Left ventricle myocardium superior (tissue), 1 donor: ENCODE data around the gene RPL36AL. TPM values are rescaled to one million over a fixed set of nuclear protein-coding genes. Genes with fewer than 3 reads are reported as not detected.
"Not testable (repeated sequence)": the region's sequence is repeated elsewhere in the genome, so short reads cannot be mapped to it uniquely, and the experiment has no call there.

ENCODE experiments used
- ATAC-seq: fragments of 200-7000 bp; cut with Tn5 transposase; one replicate; pipeline ENCODE4 v1.9.1; 2020; ENCODE audit warnings: mild to moderate bottlenecking, moderate library complexity
- DNase-seq: peaks from one replicate; pipeline ENCODE4 v3.0.0-alpha.2; 2020
- intact Hi-C: fragments of 100-400 bp; cut with micrococcal nuclease; formaldehyde crosslinking; loops from one replicate; pipeline ENCODE4 v1.11.0; 2022
- long read RNA-seq: library from polyadenylated mRNA; unstranded; transcript quantifications from one replicate; pipeline ENCODE4 v2.0.0, GENCODE V29; 2021
- total RNA-seq: library from RNA; stranded (reverse); fragmentation: NEBNext Ultra II Directional; extraction: Animal tissue kit (Norgen Biotek cat#: 25700); gene quantifications from one replicate; pipeline ENCODE4 v1.2.1, GENCODE V29; 2021
- donor health status: DM: no; HTN: yes; CAD: no; lungs with severe emphysema.

The RPL36AL gene
- total RNA-seq, result 149 TPM
- long read RNA-seq, transcript RPL36AL-201 (2 exons, 746 nt), result major isoform, 100 of 160 reads
- long read RNA-seq, partial matches to known transcripts, result 59 of 160 reads
- long read RNA-seq, other reads (novel, unspliced or antisense), result 1 of 160 reads

DNA sequence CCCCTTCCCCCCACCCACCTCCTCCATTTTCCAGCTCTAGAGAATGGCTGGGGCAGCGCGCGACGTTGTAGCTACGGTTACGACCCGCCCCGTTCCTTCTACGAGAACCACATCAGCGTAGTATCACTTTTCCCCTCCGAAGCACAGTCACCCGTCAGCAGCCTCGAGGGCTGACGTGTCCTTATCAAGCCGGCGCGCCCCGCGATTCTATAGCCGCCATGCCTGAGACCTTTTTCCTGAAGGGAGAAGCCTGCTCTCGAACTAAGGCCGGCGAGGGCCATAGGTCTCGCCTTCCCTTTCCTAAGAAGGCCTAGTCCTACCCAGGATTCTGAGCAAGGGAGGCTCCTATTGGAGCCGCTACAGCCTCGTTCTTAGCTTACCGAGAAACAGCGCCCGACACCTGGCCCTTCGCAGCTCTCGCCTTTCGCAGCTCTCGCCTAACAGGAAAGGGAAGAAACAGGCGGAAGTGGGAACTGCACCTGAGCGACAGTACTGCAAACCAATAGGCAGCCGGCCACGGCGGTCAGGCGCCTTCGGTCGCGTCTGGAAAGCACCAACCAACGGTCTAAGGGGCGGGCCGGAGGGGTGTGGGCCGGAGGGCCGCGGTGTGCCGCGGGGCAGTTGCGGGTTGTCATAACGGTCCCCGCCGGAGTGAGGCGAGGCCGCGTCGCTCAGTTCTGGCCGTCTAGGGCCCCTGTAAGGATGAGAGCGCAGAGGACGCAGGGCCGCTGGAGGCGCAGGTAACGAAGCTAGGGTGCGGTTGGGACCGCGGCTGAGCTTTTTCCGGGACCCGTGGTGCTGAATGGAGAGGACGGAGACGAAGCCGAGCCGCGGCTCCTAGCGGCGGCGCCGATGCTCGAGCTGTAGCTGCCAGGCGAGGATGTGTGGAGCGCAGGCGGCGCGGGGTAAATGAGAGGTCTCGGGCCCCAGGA, at the start of gene RPL36AL, which contains the start of gene MGAT2:
Gene RPL36AL (minus strand): TSS at position 445 of the 932 bp plus-strand sequence. CDS start 1,522 bp downstream, outside the sequence.
Gene MGAT2 (plus strand): TSS at position 618 of the 932 bp plus-strand sequence. CDS start 470 bp downstream, outside the sequence.
- intact Hi-C loops, result no loop called here
- ATAC-seq, result peak; percentile 99
- peak; percentile 97 for DNase-seq

DNA sequence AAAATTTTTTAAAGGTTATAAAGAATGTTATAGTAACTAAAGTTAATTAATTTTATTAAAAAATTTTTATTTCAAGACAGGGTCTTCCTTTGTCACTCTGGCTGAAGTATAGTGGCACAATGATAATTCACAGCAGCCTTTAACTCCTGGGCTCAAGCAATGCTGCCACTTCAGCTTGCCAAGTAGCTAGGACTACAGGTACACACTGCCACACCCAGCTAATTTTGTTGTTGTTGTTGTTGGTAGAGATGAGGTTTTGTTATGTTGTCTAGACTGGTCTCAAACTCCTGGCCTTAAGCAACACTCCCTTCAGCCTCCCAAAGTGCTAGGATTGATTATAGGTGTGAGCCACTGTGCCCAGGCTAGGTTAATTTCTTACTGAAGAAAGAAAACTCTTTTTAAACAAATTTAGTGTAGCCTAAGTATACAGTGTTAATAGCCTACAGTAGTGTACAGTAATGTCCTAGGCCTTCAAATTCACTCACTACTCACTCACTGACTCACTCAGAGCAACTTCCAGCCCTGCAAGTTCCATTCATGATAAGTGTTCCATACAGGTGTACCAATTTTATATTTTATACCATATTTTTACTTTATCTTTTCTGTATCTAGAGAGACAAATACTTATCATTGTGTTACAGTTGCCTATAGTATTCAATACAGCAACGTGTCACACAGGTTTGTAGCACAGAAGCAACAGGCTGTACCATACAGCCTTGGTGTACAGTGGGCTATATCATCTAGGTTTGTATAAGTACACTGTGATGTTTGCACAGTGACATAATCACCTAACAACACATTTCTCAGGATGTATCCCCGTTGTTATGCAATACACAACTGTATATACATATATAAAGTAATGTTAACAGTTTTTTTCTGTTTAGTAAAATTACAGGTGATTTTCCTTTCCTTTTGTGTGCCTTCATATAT, 39.4 kb upstream of the RPL36AL start:
- intact Hi-C loops, result no loop called here
- ATAC-seq (no peak), DNase-seq (no peak)

DNA sequence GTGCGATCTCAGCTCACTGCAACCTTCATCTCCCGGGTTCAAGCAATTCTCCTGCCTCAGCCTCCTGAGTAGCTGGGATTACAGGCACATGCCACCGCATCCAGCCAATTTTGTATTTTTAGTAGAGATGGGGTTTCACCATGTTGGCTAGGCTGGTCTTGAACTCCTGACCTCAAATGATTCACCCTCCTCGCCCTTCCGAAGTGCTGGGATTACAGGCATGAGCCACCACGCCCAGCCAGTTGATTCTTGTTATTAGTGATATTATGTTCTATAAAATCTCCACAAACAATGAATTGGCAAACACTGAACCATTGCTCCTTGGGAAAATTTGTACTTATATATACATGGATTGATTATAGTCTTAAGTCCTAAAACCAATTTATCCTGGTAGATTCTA, 37.1 kb upstream of the RPL36AL start:
- intact Hi-C loops, ATAC-seq, DNase-seq: not testable (repeated sequence)

DNA sequence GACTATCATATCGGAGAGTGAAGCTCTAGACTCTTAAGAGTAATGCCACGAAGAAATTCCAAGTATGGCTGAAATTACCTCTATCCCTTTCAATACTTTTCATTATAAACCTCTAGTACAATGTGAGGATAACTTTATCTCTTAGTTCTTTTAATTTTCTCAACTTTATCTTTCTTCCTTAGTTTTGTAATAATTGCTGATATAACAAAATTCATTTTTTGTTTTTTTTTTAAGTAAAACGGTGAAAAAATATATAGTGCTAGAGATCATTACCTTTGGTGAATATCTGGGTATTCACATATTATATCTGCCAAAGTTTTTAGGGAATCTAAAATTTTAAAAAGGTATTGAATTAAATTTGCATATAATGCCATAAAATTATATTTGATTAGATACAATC, 34.1 kb upstream of the RPL36AL start:
- no peak for ATAC-seq
- DNase-seq, result no peak
- intact Hi-C loops, result no loop called here

DNA sequence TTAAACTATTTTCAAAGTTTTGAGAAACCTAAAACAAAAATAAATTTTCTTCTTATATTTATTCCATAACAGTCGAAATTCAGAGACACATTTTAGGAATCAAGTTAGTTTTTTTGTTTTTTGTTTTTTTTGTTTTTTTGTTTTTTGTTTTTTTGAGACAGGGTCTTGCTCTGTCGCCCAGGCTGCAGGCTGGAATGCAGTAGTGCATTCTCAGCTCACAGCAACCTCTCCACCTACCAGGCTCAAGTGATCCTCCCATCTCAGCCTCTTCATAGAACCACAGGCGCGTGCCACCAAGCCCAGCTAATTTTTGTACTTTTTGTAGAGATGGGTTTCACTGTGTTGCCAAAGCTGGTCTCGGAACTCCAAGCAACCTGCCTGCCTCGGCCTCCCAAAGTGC, 33.1 kb upstream of the RPL36AL start:
- ATAC-seq, result no peak
- intact Hi-C loops, result no loop called here
- DNase-seq, result no peak

DNA sequence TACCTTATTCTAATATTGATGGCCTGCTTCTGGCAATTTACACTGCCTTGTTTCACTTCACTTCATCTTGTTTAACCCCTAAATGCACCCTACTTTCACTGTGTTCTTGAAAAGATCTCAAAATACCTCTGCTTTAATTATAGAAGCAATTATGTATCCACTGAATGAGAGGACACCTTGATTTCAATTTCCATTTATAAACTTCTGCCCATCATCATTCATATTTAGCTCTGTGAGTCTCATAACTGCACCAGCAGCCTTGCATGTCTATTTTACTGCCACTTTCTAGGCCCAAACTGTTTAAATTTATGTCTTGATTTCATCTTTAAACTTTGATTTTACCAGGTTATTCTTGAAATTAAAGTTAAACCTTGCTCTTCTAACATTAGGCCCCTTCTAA, 21.7 kb upstream of the RPL36AL start:
- DNase-seq (no peak), ATAC-seq (peak; percentile 72)
- intact Hi-C loops, result no loop called here

DNA sequence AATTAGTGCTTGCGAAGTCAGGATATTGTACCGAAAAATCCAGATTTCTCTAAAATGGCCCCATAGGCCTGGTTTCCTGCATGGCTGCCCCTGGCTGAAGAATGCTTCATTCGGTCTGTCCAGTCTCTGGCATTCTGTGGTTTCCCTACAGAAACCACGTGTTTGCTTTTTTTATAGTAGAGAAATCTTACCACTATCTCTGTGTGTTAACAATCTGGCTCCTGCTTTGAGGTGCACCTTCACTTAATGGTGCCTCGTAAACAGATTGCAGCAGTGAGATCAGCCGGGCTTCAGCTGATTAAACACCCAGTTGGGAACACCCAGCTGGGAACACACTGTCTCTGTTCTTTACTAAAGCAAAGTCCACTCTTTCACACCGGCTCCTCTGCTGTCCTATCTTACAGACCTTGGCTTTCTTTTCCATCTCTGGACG, 21.3 kb upstream of the RPL36AL start:
- intact Hi-C loops, result no loop called here
- ATAC-seq (peak; percentile 90), DNase-seq (no peak)

DNA sequence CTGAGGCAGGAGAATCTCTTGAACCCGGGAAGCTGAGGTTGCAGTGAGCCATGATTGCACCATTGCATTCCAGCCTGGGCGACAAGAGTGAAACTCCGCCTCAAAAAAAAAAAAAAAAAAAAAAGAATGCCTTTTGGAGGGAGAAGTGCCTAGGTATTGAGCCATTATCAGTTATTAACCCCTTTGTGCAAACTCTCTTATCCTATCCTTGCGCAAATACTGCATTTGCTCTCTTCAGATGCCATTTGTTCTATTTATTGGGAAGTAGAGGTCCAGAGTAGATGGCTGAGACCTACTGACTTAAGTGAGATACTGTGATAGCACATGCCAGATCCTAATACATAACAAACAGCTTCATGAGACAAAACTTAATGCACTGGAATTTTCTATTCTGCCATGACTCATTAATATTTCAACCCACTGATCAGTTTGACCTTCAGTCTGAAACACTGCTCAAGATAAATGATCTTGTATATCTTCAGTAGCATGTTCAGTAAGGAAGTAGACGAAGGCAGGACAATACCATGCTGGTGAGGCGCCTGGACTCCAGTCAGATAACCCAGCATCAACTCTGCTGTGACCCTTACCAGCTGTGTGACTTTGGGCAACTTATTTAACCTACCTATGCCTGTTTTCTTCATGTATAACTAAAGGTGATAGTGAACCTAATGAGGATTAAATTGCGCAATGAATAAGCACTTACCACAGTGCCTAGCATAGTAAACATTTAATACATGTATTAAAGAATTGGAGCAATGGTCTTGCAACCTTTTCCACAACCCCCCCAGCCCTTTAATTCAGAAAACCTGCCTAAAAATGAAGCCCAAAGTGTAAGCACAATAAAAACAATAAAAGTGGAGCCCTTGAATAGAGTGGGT, 20.4 kb upstream of the RPL36AL start:
- DNase-seq (no peak), ATAC-seq (no peak)
- intact Hi-C loops, result no loop called here

DNA sequence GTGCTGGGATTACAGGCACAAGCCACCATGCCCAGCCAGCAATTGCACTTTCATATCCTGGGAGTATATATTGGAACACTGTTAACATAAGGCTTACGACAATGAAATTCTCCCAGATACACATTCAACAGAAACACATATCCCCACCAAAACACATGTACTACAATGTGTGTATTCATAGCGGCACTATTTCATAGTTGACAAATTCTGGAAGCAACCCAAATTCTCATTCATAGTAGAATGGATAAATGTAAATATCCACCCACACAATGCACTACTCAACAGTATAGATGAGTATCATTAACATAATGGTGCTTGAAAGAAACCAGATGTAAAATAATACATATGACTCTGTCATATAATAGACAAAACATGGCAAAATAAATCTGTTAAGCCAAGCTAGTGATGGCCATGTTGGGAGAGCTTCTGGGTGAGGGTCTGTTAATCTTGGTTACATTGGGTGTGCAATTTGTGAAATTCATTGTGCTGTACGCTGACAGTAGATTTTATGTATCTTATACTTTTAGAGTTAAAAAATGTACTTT, 17.2 kb upstream of the RPL36AL start:
- DNase-seq (no peak), ATAC-seq (no peak)
- intact Hi-C loops, result loop anchor here (10.0 kb wide), 1 partner anchor 127 kb away; the partner anchor contains the start of gene KLHDC2

DNA sequence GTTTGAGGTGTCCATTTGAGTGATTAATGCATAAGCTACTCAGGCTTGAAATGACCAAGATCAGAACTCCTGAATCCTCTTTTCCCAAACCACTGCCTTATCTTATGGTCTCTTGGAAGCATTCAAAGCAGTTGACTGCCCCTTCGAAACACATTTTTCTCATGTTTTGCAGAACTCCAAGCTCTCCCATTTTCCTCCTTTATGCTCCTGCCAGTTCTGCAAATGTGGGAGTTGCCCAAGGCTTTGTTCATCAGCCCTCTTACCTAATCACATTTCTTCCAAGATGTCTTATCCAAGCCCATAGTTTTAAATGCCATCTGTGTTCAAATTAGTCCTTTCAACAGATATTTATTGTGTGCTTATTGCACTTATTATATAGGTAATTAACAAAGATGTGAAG, 16.4 kb upstream of the RPL36AL start:
- DNase-seq (no peak), ATAC-seq (no peak)
- intact Hi-C loops, result loop anchor here (10.0 kb wide), 1 partner anchor 128 kb away; the partner anchor contains the start of gene KLHDC2

DNA sequence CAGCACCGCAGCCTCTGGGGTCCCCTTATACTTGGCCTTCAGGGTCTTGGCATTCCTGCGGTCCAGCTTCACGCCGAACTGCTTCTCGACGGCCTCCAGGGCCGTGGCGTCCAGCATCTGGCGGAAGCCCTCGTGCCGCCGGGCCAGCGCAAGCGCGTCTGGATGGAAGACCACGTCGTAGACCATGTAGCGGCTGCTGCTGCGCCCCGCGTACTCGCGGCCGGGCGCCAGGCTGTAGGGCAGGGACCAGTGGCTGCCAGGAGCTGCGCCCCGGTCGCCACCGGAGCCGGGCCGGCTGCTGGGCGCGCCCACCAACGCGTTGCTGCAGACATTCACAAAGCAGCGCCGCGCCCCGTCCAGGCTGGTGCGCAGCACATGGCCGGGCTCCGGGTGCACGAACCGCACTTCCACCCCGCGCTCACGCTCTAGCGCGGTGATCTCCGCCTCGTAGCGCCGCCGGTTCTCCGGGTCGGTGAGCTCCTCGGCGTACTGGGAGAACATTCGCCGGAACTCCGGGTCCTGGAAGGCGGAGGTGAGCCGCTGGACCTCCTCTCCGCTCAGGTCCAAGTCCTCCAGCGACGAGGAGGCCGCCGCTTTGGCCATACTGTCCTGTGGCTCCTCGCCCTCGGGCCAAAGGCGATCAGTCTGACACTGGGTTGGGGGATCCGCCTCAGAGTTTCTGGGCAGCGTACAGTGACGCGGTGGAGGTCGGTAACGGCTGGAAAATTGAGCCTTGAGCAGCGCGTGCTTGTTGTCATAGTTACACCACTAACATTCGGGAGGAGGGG, 14.3 kb upstream of the RPL36AL start, which contains the start of gene DNAAF2:
Gene DNAAF2 (minus strand): TSS at position 698 of the 788 bp plus-strand sequence. CDS start 95 bp downstream, at position 603.
- intact Hi-C loops, result loop anchor here (10.0 kb wide), 1 partner anchor 130 kb away; the partner anchor contains the start of gene KLHDC2
- peak; percentile 51 for ATAC-seq

DNA sequence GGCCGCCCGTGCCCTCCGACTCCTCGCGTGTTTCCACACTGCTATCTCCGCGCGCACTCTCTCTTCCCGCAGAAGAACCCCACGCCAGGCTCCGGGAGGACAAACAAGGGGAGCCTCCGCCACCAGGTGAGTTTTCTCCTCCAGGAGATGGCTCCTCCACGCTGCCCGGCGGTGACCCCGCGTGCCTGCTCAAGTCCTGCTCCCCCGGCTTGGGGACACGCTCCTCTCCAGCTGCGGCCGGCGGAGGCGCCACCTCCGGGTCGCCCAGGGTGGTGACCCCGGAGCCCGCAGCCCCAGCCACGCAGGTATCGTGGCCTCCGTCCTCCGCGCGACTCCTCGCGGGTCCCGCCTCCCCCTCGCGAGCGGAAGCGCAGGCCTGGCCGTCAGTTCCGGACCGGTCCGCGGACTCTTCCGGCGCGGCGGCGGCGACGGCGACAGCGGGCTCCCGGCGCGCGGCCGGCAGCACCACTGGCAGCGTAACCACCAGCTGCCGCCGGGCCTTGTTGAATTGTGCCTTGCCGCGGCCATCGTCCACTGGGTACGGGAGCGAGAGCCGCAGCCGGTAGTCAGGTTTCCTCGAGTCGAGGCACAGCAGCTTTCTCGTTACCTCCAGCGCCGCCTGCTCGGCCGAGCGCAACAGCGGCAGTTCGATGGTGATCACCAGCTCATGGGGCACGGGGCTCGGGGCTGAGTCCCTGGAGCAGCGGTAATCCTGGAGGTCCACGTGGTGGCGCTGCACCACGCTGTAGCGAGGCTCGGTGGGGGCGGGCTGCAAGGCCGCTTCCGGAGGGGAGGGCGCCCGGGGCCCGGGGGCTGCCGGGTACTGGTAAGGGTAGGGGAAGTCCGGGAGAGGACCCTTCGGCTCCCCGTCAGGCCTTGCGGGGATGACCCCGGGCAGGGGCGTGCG, 13.5 kb upstream of the RPL36AL start:
- intact Hi-C loops, result loop anchor here (10.0 kb wide), 1 partner anchor 131 kb away; the partner anchor contains the start of gene KLHDC2
- peak; percentile 95 for DNase-seq
- peak; percentile 94 for ATAC-seq

More for the DNA sequence above, 14.3 kb upstream of the RPL36AL start, which contains the start of gene DNAAF2:
- peak; percentile 70 for DNase-seq

DNA sequence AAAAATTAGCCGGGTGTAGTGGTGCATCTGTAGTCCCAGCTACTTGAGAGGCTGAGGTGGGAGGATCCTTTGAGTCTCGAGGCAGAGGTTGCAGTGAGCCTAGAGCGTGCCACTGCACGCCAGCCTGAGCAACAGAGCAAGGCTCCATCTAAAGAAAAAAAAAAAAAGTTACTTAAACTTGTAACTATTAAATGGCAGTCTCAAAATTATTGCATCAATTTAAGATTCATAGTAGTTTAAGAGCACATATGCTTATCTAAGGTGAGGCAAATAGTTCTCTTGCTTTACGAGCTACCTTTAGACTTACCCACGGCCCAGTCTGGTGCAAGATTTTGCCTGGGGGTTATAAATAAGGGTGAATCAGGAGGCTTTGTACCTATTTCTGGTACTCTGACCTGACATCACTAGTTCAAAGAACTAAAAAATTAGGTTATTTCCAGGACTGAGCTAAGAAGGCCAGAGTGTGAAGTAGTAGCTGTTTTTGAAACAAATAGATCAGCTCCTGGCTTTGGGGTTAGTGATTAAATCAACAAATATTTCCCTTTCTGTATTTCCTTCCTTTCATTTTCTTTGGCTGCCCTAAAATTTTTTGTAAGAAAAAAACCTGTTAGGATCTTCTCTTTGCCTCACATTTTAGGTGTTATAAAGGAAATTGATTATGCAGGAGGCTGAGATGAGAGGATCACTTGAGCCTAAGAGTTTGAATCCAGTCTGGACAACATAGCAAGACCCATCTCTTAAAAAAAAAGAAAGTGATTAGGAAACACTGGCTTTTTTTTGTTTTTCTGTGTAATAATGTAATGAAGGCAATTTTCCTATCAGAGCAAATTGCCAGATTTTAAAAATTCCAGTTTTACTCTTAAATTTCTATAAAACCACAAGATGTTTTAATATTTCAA, 3.8 kb upstream of the RPL36AL start:
- no peak for DNase-seq
- ATAC-seq, result no peak
- intact Hi-C loops, result no loop called here

DNA sequence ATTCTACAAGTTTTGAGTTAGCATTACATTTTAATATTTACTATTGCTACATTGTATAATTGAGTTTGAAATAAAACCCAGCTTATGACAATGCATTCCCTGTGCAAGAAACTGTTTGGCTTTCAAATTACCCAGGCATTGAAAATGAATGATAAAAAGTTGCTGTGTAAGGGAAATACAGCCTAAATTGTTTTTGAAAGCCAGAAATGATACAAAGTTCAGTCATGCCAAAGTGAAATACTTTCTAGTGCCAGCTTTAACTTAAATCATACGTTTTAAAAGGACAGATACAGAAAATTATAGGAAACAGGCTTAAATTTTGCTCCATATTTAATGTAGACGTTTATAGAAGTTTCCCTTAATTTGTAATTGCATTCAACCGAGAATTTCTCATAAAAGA, 3.0 kb upstream of the RPL36AL start:
- DNase-seq (no peak), ATAC-seq (no peak)
- intact Hi-C loops, result no loop called here

DNA sequence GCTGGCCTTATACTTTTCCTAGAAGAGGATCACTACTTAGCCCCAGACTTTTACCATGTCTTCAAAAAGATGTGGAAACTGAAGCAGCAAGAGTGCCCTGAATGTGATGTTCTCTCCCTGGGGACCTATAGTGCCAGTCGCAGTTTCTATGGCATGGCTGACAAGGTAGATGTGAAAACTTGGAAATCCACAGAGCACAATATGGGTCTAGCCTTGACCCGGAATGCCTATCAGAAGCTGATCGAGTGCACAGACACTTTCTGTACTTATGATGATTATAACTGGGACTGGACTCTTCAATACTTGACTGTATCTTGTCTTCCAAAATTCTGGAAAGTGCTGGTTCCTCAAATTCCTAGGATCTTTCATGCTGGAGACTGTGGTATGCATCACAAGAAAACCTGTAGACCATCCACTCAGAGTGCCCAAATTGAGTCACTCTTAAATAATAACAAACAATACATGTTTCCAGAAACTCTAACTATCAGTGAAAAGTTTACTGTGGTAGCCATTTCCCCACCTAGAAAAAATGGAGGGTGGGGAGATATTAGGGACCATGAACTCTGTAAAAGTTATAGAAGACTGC, 1.7 kb upstream of the RPL36AL start:
- DNase-seq, result no peak
- ATAC-seq, result no peak
- intact Hi-C loops, result no loop called here
